PC-3 (cell line): ENCODE data around the gene MAN1B1.

Source experiments
- EZH2 ChIP-seq: fragments of 300-600 bp; sonication (generic); IDR thresholded peaks from one replicate; pipeline ENCODE4 v1.6.1; 2017; ENCODE audit warnings: antibody characterized with exemption, mild to moderate bottlenecking, low read length; ENCODE audit not compliant: unreplicated experiment
- TF ChIP-seq, protein P1 (sequence below): fragments of 300-600 bp; sonication (generic); conservative IDR thresholded peaks from 2 replicates; pipeline ENCODE4 v1.5.1; 2017; ENCODE audit warnings: antibody characterized with exemption, low read depth, mild to moderate bottlenecking, low read length

DNA sequence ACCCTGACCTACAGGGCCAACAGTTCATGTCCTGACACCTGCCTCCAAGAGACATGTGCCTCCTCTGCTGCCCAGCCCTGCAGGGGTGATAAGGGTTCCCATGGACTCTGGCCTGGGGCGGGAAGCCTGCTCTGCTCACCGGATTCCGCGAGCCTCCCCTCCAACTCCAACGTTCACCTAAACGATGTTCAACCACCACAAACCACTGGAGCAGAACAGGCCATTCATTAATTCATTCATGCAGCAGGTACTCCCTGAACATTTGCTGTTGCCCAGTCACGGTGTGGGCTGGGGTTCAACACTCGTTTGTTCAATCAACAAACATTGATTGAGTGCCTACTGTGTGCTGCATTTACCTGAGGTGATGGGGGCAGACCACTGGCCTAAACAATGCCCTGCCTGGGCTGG is 12.8 kb upstream of the MAN1B1 start:
- TF ChIP-seq, protein P1, sequence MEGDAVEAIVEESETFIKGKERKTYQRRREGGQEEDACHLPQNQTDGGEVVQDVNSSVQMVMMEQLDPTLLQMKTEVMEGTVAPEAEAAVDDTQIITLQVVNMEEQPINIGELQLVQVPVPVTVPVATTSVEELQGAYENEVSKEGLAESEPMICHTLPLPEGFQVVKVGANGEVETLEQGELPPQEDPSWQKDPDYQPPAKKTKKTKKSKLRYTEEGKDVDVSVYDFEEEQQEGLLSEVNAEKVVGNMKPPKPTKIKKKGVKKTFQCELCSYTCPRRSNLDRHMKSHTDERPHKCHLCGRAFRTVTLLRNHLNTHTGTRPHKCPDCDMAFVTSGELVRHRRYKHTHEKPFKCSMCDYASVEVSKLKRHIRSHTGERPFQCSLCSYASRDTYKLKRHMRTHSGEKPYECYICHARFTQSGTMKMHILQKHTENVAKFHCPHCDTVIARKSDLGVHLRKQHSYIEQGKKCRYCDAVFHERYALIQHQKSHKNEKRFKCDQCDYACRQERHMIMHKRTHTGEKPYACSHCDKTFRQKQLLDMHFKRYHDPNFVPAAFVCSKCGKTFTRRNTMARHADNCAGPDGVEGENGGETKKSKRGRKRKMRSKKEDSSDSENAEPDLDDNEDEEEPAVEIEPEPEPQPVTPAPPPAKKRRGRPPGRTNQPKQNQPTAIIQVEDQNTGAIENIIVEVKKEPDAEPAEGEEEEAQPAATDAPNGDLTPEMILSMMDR: no peak
- TF ChIP-seq EZH2: no peak
